ENCODE results near the gene CELSR1. TPM values are rescaled to one million over a fixed set of nuclear protein-coding genes. Genes with fewer than 3 reads are reported as not detected.

The CELSR1 gene
- total RNA-seq, 1 donor from 2014 or later, result 0.41 TPM

- intact Hi-C loops (cut with micrococcal nuclease), result loop anchor here (1.0 kb wide), 1 partner anchor 175 kb away; no protein-coding TSS in a partner anchor
Observed at GRCh38 chr22:46367707-46368191, 169.7 kb downstream of the CELSR1 start.

- intact Hi-C loops (cut with micrococcal nuclease), result loop anchor here (1.0 kb wide), 1 partner anchor 175 kb away; no protein-coding TSS in a partner anchor
Observed at GRCh38 chr22:46366801-46367706, 170.4 kb downstream of the CELSR1 start.

GRCh38 chr22:46366327-46366731, 171.1 kb downstream of the CELSR1 start:
- intact Hi-C loops (cut with micrococcal nuclease), result no loop called here

- intact Hi-C loops (cut with micrococcal nuclease), result no loop called here
Observed at GRCh38 chr22:46365166-46365624, 172.2 kb downstream of the CELSR1 start.

GRCh38 chr22:46364341-46365165, 172.9 kb downstream of the CELSR1 start:
- intact Hi-C loops (cut with micrococcal nuclease), result no loop called here

GRCh38 chr22:46363611-46364321, 173.7 kb downstream of the CELSR1 start:
- intact Hi-C loops (cut with micrococcal nuclease), result no loop called here

GRCh38 chr22:46362934-46363515, 174.4 kb downstream of the CELSR1 start:
- intact Hi-C loops (cut with micrococcal nuclease), result no loop called here

- intact Hi-C loops (cut with micrococcal nuclease), result no loop called here
Observed at GRCh38 chr22:46362203-46362933, 175.1 kb downstream of the CELSR1 start.

- intact Hi-C loops (cut with micrococcal nuclease), result no loop called here
Observed at GRCh38 chr22:46361826-46362202, 175.6 kb downstream of the CELSR1 start.

GRCh38 chr22:46360891-46361290, 176.5 kb downstream of the CELSR1 start:
- intact Hi-C loops (cut with micrococcal nuclease), result no loop called here

GRCh38 chr22:46360097-46360496, 177.3 kb downstream of the CELSR1 start:
- intact Hi-C loops (cut with micrococcal nuclease), result no loop called here

GRCh38 chr22:46359362-46359761, 178.1 kb downstream of the CELSR1 start:
- intact Hi-C loops (cut with micrococcal nuclease), result no loop called here

- intact Hi-C loops (cut with micrococcal nuclease), result no loop called here
Observed at GRCh38 chr22:46358766-46359165, 178.7 kb downstream of the CELSR1 start.

- intact Hi-C loops (cut with micrococcal nuclease), result no loop called here
Observed at GRCh38 chr22:46357711-46358520, 179.5 kb downstream of the CELSR1 start.

GRCh38 chr22:46356496-46357480, 180.6 kb downstream of the CELSR1 start:
- intact Hi-C loops (cut with micrococcal nuclease), result no loop called here

- intact Hi-C loops (cut with micrococcal nuclease), result no loop called here
Observed at GRCh38 chr22:46355996-46356471, 181.4 kb downstream of the CELSR1 start.

GRCh38 chr22:46355369-46355995, 181.9 kb downstream of the CELSR1 start:
- intact Hi-C loops (cut with micrococcal nuclease), result no loop called here

GRCh38 chr22:46354993-46355305, 182.5 kb downstream of the CELSR1 start:
- intact Hi-C loops (cut with micrococcal nuclease), result no loop called here
